AG08395 (cell line): ENCODE measurements around the gene KCTD19.

Experiments used
- DNase-seq: peaks from one replicate; pipeline ENCODE4 v3.0.0; 2012; ENCODE audit warnings: mixed read lengths, low spot score

Gene KCTD19

GRCh38 chr16:67258161-67258835 is 68.2 kb downstream of the KCTD19 start:
- no peak for DNase-seq

- DNase-seq, result peak; percentile 21
Observed at GRCh38 chr16:67257486-67258160, 68.9 kb downstream of the KCTD19 start.

GRCh38 chr16:67256701-67257230 is 69.8 kb downstream of the KCTD19 start:
- no peak for DNase-seq

- DNase-seq, result no peak
Observed at GRCh38 chr16:67255553-67256221, 70.9 kb downstream of the KCTD19 start.

- DNase-seq, result no peak
Observed at GRCh38 chr16:67254801-67255552, 71.6 kb downstream of the KCTD19 start.

GRCh38 chr16:67252609-67253497 is 73.7 kb downstream of the KCTD19 start:
- no peak for DNase-seq

- no peak for DNase-seq
Observed at GRCh38 chr16:67250045-67250327, 76.6 kb downstream of the KCTD19 start.

GRCh38 chr16:67249178-67250044 is 77.1 kb downstream of the KCTD19 start:
- DNase-seq, result no peak

GRCh38 chr16:67248401-67249177 is 78.0 kb downstream of the KCTD19 start, which contains the start of gene SLC9A5:
TSS of gene SLC9A5 (plus strand) at chr16:67248979. CDS start at chr16:67249015, 36 bp downstream.
- DNase-seq, result peak; percentile 37

- no peak for DNase-seq
Observed at GRCh38 chr16:67248073-67248400, 78.5 kb downstream of the KCTD19 start.

- peak; percentile 97 for DNase-seq
Observed at GRCh38 chr16:67247192-67248072, 79.1 kb downstream of the KCTD19 start, which contains the start of gene FHOD1. TSS of gene FHOD1 (minus strand) at chr16:67247481. CDS start at chr16:67247410, 71 bp downstream.

GRCh38 chr16:67246756-67247191 is 79.8 kb downstream of the KCTD19 start:
- no peak for DNase-seq

- peak; percentile 53 for DNase-seq
Observed at GRCh38 chr16:67246081-67246755, 80.3 kb downstream of the KCTD19 start.

- no peak for DNase-seq
Observed at GRCh38 chr16:67245674-67246080, 80.9 kb downstream of the KCTD19 start.

GRCh38 chr16:67245186-67245585 is 81.4 kb downstream of the KCTD19 start:
- DNase-seq, result no peak

- DNase-seq, result peak; percentile 91
Observed at GRCh38 chr16:67244387-67245185, 82.0 kb downstream of the KCTD19 start.

GRCh38 chr16:67243481-67243880 is 83.1 kb downstream of the KCTD19 start:
- no peak for DNase-seq
